Measurements from ENCODE around the gene AASS.

Gene AASS

GRCh38 chr7:122100021-122100420 lies 44.0 kb downstream of the AASS start:
- Histone ChIP-seq H3K4me1 (ENCODE audit: control insufficient read depth, insufficient read depth, low read length) (no peaks in the 10 kb centered on the region), H3K4me3 (ENCODE audit: low read length) (no peak overlapping the region), H3K9me3 (ENCODE audit: control insufficient read depth, low read length) (no peaks in the 10 kb centered on the region), H3K9ac (ENCODE audit: low read length) (no peak overlapping the region), H3K36me3 (ENCODE audit: control insufficient read depth, insufficient read depth, low read length) (no peaks in the 10 kb centered on the region), H3K27me3 (ENCODE audit: control insufficient read depth, insufficient read depth, low read length) (no peaks in the 10 kb centered on the region)

DNA sequence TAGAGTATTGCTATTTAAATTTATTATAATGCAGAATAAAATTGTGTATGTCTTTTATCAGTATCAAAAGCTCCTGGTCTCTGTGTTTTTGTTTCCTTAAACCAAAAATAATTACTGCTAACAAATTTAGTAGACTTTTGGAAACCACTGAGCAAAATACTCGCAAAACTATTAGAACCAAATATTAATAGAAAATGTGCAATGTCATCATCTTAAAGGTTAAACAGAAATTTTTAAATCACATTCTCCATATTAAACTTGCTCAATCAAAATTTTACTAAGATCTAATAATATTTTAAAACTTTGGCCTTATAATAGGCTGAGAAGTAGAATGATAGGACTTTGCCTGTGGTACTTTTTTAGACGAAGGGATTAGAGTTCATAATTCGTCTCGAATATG lies 48.4 kb downstream of the AASS start:
- no peak overlapping the region for H3K9ac ChIP-seq (ENCODE audit: low read length)
- H3K9me3 ChIP-seq (ENCODE audit: control insufficient read depth, low read length): no peaks in the 10 kb centered on the region
- no peaks in the 10 kb centered on the region for H3K27me3 ChIP-seq (ENCODE audit: control insufficient read depth, insufficient read depth, low read length)
- no peaks in the 10 kb centered on the region for H3K36me3 ChIP-seq (ENCODE audit: control insufficient read depth, insufficient read depth, low read length)
- H3K4me3 ChIP-seq (ENCODE audit: low read length): no peak overlapping the region
- H3K4me1 ChIP-seq (ENCODE audit: control insufficient read depth, insufficient read depth, low read length): no peaks in the 10 kb centered on the region

DNA sequence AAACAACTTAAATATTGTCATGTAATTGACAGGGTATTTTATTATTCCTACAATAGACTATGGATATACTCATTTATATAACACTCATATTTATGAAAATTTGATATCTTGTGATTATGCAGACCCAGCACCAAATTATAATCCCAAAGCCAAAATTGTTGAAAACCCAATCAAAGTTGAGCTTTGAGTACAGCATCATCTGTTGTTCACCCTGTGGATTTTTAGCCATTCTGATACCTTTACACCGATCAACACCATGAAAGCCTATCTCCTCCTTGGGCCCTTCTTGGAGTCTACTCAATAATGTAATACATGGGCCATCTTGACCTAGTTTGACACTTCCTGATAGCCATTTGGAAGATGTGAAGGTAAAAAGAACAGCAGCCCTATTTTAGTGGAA lies 49.5 kb downstream of the AASS start:
- no peaks in the 10 kb centered on the region for H3K9me3 ChIP-seq (ENCODE audit: control insufficient read depth, low read length)
- H3K27me3 ChIP-seq (ENCODE audit: control insufficient read depth, insufficient read depth, low read length): no peaks in the 10 kb centered on the region
- H3K4me3 ChIP-seq (ENCODE audit: low read length): no peak overlapping the region
- no peaks in the 10 kb centered on the region for H3K36me3 ChIP-seq (ENCODE audit: control insufficient read depth, insufficient read depth, low read length)
- H3K4me1 ChIP-seq (ENCODE audit: control insufficient read depth, insufficient read depth, low read length): no peaks in the 10 kb centered on the region
- no peak overlapping the region for H3K9ac ChIP-seq (ENCODE audit: low read length)

DNA sequence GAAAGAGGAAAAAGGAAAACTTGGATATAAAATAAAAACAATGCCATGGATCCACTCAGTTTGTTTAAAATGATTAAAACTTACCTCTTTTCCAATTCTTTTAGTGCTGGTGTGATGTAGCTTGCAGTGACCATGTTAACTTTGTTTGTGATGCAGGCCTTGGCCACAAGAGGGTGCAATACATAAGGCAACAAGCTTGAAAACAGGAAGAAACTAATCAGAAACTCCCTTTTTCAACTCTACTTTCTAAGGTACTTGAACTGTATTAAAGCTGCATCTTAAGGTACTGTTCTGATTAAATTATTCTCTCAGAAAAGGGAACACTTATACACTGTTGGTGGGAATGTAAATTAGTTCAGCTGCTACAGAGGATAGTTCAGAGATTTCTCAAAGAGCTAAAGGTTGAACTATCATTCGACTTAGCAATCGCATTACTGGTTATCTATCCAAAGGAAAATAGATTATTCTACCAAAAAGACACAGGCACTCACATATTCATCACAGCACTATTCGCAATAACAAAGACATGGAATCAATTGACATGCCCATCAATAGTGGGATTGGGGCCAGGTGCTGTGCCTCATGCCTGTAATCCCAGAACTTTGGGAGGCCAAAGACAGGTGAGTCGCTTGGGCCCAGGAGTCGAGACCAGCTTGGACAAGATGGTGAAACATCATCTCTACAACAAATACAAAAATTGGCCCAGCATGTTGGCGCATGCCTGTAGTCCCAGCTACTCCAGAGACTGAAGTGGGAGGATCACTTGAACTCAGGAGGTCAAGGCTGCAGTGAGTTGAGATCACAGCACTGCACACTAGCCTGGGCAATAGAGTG lies 50.9 kb downstream of the AASS start:
- Histone ChIP-seq H3K9me3 (ENCODE audit: control insufficient read depth, low read length) (no peaks in the 10 kb centered on the region), H3K9ac (ENCODE audit: low read length) (no peak overlapping the region), H3K4me3 (ENCODE audit: low read length) (no peak overlapping the region), H3K36me3 (ENCODE audit: control insufficient read depth, insufficient read depth, low read length) (no peaks in the 10 kb centered on the region), H3K4me1 (ENCODE audit: control insufficient read depth, insufficient read depth, low read length) (no peaks in the 10 kb centered on the region), H3K27me3 (ENCODE audit: control insufficient read depth, insufficient read depth, low read length) (no peaks in the 10 kb centered on the region)

GRCh38 chr7:122082670-122083069 lies 61.4 kb downstream of the AASS start:
- Histone ChIP-seq H3K9me3 (ENCODE audit: control insufficient read depth, low read length) (no peaks in the 10 kb centered on the region), H3K4me1 (ENCODE audit: control insufficient read depth, insufficient read depth, low read length) (no peaks in the 10 kb centered on the region), H3K4me3 (ENCODE audit: low read length) (no peak overlapping the region), H3K36me3 (ENCODE audit: control insufficient read depth, insufficient read depth, low read length) (no peaks in the 10 kb centered on the region), H3K9ac (ENCODE audit: low read length) (no peak overlapping the region), H3K27me3 (ENCODE audit: control insufficient read depth, insufficient read depth, low read length) (no peaks in the 10 kb centered on the region)

GRCh38 chr7:122082160-122082559 lies 61.9 kb downstream of the AASS start:
- Histone ChIP-seq H3K4me3 (ENCODE audit: low read length) (no peak overlapping the region), H3K36me3 (ENCODE audit: control insufficient read depth, insufficient read depth, low read length) (no peaks in the 10 kb centered on the region), H3K9ac (ENCODE audit: low read length) (no peak overlapping the region), H3K4me1 (ENCODE audit: control insufficient read depth, insufficient read depth, low read length) (no peaks in the 10 kb centered on the region), H3K27me3 (ENCODE audit: control insufficient read depth, insufficient read depth, low read length) (no peaks in the 10 kb centered on the region), H3K9me3 (ENCODE audit: control insufficient read depth, low read length) (no peaks in the 10 kb centered on the region)

- Histone ChIP-seq H3K9me3 (ENCODE audit: control insufficient read depth, low read length) (no peaks in the 10 kb centered on the region), H3K27me3 (ENCODE audit: control insufficient read depth, insufficient read depth, low read length) (peaks cover 6% of the 10 kb centered on the region), H3K4me1 (ENCODE audit: control insufficient read depth, insufficient read depth, low read length) (no peaks in the 10 kb centered on the region), H3K9ac (ENCODE audit: low read length) (no peak overlapping the region), H3K4me3 (ENCODE audit: low read length) (no peak overlapping the region), H3K36me3 (ENCODE audit: control insufficient read depth, insufficient read depth, low read length) (no peaks in the 10 kb centered on the region)
These were observed 70.4 kb downstream of the AASS start for GRCh38 chr7:122073635-122074034.

- Histone ChIP-seq H3K4me1 (ENCODE audit: control insufficient read depth, insufficient read depth, low read length) (no peaks in the 10 kb centered on the region), H3K9ac (ENCODE audit: low read length) (no peak overlapping the region), H3K9me3 (ENCODE audit: control insufficient read depth, low read length) (no peaks in the 10 kb centered on the region), H3K4me3 (ENCODE audit: low read length) (no peak overlapping the region), H3K36me3 (ENCODE audit: control insufficient read depth, insufficient read depth, low read length) (no peaks in the 10 kb centered on the region), H3K27me3 (ENCODE audit: control insufficient read depth, insufficient read depth, low read length) (peaks cover 6% of the 10 kb centered on the region)
These were observed 71.0 kb downstream of the AASS start for GRCh38 chr7:122072924-122073599.

DNA sequence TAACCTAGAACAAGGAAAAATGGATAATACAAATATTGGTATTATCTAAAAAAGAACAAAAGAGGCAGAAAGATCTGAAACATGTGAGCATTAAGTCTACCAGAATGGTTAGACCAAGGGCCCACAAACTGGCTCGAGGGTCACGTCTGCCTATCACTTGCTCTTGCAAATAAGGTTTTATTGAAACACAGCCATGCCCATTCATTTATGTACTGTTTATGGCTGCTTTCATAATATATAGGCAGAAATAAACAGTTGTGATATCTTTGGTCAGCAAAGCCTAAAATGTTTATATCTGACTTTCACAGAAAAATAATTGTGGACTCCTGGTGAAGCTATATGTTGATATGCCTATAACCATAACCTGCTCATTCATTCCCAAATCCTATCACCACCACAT lies 71.8 kb downstream of the AASS start:
- Histone ChIP-seq H3K36me3 (ENCODE audit: control insufficient read depth, insufficient read depth, low read length) (no peaks in the 10 kb centered on the region), H3K4me3 (ENCODE audit: low read length) (no peak overlapping the region), H3K4me1 (ENCODE audit: control insufficient read depth, insufficient read depth, low read length) (no peaks in the 10 kb centered on the region), H3K27me3 (ENCODE audit: control insufficient read depth, insufficient read depth, low read length) (peaks cover 6% of the 10 kb centered on the region), H3K9me3 (ENCODE audit: control insufficient read depth, low read length) (no peaks in the 10 kb centered on the region), H3K9ac (ENCODE audit: low read length) (no peak overlapping the region)

GRCh38 chr7:122070834-122071233 lies 73.2 kb downstream of the AASS start:
- H3K9ac ChIP-seq (ENCODE audit: low read length): no peak overlapping the region
- peaks cover 6% of the 10 kb centered on the region for H3K27me3 ChIP-seq (ENCODE audit: control insufficient read depth, insufficient read depth, low read length)

GRCh38 chr7:122070062-122070461 lies 74.0 kb downstream of the AASS start:
- H3K9ac ChIP-seq (ENCODE audit: low read length): no peak overlapping the region
- no peak overlapping the region for H3K4me3 ChIP-seq (ENCODE audit: low read length)

More at GRCh38 chr7:122070834-122071233, 73.2 kb downstream of the AASS start:
- no peak overlapping the region for H3K4me3 ChIP-seq (ENCODE audit: low read length)
- H3K36me3 ChIP-seq (ENCODE audit: control insufficient read depth, insufficient read depth, low read length): no peaks in the 10 kb centered on the region
- H3K9me3 ChIP-seq (ENCODE audit: control insufficient read depth, low read length): no peaks in the 10 kb centered on the region
- H3K4me1 ChIP-seq (ENCODE audit: control insufficient read depth, insufficient read depth, low read length): no peaks in the 10 kb centered on the region

DNA sequence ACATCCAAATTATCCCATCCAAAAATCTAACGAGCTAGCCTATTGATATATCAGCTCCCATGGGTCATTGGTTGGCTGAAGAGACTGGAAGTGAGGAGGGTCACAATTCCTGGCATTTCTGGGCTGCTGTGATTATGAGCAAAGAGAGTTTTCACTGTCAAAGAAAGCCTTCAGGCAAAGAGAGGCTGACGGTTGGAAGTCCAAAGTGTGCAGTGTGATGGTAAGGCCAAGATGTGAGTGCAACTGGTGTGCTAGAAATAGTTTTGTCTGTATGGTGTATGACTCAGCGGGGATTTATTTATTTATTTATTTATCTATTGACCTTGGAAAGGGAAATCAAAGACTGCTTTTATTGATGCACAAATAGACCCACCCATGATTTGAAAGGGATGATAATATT lies 75.0 kb downstream of the AASS start:
- H3K9me3 ChIP-seq (ENCODE audit: control insufficient read depth, low read length): no peaks in the 10 kb centered on the region
- H3K27me3 ChIP-seq (ENCODE audit: control insufficient read depth, insufficient read depth, low read length): peaks cover 10% of the 10 kb centered on the region
- no peak overlapping the region for H3K9ac ChIP-seq (ENCODE audit: low read length)
- H3K36me3 ChIP-seq (ENCODE audit: control insufficient read depth, insufficient read depth, low read length): no peaks in the 10 kb centered on the region
- no peaks in the 10 kb centered on the region for H3K4me1 ChIP-seq (ENCODE audit: control insufficient read depth, insufficient read depth, low read length)
- H3K4me3 ChIP-seq (ENCODE audit: low read length): no peak overlapping the region

More at GRCh38 chr7:122070062-122070461, 74.0 kb downstream of the AASS start:
- Histone ChIP-seq H3K27me3 (ENCODE audit: control insufficient read depth, insufficient read depth, low read length) (peaks cover 8% of the 10 kb centered on the region), H3K4me1 (ENCODE audit: control insufficient read depth, insufficient read depth, low read length) (no peaks in the 10 kb centered on the region), H3K36me3 (ENCODE audit: control insufficient read depth, insufficient read depth, low read length) (no peaks in the 10 kb centered on the region), H3K9me3 (ENCODE audit: control insufficient read depth, low read length) (no peaks in the 10 kb centered on the region)
